HG03280 (cell line): Measurements from ENCODE around the gene QSOX2.

ENCODE experiments used
- ATAC-seq: cut with Tn5 transposase; IDR thresholded peaks from one replicate; pipeline ENCODE4 v1.9.1; 2021; ENCODE audit warnings: mild to moderate bottlenecking, moderate library complexity; ENCODE audit not compliant: unreplicated experiment

The QSOX2 gene

DNA sequence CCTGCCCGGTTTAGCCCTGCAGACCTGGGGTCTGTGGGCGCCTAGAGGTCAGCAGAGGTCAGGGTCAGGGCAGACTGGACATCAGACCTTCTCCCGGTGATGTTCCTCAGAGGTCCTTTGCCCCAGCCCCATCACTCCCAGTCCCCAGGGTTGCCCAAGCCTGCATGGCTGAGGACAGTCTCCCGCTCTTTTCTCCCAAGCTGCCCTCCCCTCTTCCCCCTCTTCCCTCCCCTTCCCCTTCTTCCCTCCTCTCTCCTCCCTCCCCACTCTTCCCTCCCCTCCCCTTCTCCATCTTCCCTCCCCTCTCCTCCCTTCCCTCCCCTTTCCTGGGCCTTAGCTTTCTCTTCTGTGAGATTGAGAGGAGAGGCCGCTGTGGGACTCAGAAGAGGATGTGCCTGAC is 51.1 kb downstream of the QSOX2 start:
- ATAC-seq: no peak

DNA sequence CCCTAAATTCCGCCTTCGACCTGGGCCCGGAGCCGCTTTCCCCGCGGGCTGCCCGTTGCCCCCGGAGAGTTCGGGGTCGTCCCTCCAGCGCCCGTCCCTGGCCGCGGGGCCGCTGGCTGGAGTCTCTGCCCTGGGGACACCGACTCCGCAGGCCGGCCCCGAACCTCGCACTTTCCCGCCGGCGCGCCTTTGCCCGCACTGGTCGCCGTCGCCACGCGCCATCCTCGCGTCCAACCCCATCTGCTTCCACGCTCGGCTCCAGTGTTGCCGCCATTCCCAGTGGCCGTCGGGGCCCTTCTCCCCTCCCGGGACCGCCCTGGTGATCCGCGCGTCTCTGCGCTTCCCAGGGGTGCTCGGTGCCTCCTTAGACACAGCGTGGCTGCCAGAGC is 51.7 kb downstream of the QSOX2 start:
- no peak for ATAC-seq

DNA sequence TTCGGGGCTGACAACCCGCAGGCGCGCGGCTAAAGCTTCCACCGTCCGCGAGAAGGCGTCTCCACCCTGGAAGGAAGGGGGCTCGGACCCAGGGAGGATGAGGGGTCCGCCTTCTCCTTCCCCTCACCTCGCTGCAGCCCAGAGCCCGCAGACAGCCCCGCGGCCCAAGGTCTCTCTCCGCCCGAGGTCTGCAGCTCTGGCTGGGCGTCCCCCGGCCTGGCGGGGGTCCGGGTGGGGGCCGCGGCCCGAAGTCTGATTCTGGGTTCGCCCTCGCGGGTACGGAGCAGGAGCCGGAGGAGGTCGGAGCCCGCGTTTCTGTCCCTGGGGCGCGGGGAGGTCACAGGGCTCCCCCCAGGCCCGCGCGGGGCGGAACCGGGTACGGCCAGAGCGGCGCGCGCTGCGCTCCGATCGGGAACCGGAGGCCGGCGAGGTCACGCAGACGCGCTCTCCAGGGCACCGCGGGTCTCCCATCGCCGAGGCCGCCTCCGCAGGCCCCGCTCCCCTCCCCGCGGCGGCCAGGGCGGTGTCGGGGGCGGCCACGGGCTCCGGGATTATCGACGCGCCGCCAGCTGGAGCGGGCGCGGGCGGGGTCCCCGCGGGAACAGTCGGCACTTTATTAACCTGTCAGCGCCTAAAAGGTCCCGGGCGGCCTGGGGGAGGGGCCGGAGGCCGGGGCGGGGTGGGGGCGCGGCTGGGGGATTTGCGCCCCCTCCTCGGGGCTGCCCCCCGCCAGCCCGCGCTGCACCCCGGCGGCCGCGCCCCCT is 52.3 kb downstream of the QSOX2 start:
- no peak for ATAC-seq

DNA sequence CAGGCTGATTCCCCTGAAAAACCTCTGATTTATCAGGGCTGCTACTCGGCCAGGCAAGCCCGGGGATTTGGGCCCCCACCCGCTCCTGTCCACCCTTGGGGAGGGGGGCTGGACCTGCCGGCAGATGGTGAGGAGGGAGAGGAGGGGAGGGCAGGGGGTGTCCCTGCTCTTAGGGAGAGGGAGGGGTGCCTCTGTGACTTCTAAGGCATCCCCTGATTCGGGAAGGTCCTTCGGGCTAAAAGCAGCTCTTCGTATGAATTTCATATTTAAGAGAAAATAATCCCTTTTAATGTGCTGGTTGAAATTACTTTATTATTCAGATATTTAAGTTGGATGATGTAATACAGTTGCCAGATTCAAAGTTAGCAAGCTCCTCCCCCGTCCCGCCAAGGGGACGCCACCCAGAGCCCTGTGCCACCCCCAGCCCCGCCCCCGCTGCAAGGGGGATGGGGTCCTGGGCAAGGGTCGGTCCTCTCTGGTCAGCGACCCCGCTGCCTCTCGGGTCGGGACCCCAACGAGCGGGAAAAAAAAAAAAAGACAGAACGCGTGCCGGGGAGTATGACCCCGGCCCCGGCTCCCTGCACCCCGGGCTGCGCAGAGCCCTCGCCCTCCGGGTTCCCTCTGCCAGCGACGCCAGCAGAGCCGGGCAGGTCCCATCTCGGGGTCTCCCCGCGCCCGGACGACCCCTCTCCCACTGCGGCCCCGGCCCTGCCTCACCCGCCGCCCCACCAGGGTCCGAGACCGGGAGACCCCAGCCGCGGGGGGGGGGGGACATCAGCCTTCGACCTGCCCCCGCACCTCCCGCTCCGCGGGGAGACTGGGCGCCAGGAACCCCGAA is 53.1 kb downstream of the QSOX2 start:
- no peak for ATAC-seq

DNA sequence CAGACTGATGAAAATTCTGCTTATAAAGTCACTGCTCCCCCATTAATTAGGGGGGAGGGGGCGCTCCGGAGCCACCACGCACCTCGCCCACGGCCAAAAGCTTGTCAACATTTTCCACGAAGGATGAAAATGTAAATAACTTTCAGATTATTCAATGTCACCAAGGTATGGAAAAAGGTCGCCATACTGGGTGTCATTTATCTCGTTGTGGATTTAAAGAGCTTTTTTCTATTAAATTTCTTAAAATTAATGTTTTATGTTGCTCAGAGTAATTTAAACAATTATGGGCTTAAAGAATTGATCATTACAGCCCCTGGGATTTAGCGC is 53.7 kb downstream of the QSOX2 start:
- ATAC-seq: no peak

DNA sequence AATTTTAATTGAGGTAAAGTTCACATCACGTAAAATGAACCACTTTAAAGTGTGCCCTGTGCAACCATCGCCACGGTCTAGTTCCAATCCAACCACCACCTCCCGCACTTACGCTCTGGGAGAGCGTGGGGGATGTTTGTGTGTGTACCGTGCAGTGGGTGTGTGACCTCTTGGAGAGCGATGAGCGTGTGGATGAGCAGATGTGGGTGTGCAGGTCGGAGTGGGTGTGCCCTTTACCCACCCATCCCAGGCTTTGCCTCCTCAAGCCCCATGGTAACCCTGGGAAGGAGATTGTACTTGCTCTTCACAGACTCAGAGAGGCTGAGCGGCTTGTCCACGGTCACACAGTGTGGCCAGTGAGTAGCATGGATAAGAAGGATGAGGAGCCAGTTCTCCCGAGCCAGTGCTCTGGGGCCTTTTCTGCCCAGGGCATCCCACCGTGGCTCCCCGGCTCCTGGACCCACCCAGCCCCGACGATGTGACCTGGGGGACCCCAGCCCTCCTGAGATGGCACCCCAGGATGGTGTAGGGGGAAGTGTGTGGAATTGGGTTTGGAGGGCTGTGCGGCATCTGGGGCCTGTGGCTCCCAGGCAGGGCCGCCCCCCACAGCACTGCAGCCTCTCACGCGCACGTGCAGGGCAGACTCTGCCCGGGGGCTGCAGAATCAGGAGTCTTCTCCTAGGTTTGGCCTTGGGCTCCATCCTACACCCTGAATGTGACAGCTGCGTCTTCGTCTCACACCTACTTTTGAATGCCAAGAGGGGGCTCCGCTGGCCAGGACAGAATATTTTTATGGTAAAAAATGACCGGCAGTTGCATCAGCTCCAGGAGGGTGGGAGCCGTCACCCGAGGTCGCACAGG is 54.3 kb downstream of the QSOX2 start:
- ATAC-seq: no peak

DNA sequence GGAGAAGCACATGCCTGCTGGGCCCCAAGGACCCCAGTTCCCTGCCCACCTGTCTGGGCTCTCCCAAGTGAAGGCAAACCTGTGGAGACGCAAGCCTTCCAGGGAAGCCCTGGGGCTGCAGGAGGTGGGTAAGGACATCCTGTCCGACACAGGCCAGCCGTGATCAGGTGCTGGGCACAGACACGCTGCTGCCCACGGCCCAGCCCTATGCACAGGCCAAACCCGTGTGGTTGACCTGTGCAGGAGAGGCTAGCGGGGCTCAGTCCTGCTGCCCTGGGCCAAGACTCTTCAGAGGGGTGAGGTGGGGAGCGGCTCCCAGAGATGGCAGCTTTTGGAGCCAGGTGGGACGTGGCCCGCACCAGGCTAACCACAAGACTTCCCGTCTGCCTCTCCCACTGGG is 55.0 kb downstream of the QSOX2 start:
- ATAC-seq: no peak

DNA sequence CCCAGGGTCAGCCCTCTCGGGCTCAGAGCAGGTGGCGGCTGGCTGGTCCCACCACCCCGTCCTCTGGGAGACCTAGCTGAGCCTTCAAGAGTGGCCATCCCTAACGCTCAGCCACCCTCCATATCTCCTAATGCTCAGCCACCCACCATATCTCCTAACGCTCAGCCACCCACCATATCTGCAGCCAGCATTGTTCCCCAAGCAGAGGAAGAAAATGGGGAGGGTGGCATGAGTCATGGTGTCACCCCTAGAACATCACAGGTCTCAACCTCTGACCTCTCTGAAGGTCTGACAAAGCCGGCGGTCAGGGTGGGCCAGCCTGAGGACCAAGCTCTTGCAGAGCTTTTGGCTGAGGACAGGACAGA is 55.4 kb downstream of the QSOX2 start:
- ATAC-seq: no peak

DNA sequence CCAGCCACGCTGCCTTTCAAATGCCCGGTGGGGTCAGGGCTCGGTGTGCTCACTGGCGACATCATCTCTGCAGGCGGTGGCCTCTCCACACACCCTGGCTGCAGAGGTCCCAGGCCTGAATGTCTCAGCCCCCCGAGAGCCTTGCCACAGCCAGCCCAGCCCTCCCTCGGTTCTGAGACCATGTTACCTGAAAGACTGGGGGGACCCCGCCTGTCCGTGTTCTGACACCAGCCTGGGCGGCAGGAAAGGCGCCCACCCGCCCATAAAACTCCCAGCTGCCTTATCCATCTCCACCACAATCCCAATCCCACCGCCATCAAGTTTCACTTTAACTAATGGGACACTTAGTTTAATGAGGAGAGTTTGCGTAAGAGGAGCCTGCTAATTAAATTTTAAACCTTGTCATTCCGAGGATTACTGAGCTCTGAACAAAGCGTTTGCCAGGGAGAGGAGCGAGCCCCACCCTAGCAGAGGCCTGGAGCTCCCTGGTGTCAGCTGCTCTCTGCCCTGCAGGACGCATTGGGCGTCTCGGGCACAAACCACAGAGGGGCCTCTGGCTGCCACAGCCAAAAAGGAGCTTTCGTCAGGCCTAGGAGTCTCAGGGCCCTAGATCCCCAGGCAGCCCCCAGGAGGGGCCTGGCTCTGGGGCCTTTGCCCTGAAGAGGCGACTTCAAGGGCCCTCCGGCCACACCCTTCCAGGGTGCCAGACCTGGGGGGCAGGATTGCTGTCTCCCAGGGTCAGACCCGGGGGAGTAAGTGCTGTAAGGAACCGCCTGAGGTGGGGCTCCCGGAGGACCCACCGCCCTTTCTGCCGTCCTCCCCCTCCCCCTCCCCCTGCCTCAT is 56.0 kb downstream of the QSOX2 start:
- ATAC-seq: no peak

DNA sequence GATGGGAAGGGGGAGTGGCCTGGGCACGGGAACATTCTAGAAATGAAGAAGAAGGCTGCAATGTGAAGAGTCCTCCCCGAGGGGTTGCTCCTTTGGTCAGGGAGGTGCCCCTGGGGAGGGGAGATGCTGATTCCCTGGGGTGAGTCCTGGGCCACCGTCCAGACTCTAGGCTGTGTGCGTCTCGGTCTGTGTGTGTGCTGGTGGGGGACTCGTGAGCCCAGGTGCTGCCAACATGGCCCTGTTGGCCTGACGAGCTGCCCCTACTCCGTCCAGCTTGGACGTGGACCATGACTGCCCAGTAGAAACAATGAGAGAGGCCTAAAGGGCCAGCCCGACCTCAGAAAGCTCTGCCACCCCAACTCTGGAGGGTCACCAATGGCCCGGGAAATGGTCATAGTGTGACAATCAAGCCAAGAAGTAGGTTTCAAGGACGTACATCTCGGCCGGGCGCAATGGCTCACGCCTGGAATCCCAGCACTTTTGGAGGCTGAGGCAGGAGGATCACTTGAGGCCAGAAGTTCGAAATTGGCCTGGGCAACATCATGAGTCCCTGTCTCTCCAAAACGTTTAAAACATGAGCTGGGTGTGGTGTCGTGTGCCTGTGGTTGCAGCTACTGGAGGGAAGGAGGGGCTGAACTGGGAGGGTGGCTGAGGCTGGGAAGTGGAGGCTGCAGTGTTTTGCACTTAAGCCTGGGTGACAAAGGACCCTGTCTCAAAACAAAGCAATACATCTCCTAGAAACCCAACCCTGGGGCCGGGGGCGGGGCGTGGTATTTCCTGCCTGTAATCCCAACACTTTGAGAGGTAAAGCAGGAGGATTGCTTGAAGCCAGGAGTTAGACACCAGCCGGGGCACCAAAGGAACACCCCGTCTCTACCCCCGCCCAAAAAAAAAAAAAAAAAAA is 57.7 kb downstream of the QSOX2 start:
- no peak for ATAC-seq

DNA sequence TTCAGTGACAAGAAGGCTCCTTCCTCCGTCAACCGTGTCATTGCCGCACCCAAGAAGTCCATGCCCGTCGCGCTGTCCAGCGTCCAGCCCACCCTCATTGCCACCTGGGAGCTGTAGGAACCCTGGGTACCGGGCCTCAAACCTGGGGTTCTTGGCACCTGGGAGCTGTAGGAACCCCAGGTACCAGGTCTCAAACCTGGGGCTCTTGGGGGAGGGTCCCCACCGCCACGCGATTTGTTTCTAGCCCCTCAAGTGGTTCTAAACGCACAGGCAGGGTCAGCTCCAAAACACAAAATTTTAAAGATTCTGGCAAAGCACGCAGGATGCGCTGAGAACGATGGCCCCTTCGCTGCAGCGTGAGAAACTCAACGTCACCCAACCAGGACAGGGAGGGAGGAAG is 58.4 kb downstream of the QSOX2 start:
- ATAC-seq: no peak

DNA sequence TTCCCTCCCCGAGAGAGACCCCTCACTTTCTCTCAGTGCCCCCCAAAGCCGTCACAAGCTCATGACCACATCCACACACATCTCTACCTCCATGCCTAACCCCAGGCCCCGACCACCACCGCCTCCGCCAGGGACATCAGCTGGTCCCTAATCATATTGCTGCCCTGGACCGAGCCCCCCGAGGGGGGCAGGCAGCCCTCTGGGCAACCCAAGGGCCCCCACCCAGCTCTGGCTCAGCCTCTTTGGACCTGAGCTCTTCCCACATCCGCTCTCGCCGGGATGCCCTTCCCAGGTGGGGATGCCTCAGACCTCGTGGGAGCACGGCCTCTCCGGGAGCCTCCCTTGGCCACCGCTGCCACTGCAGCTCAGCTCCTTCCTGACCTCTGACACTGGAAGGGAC is 59.2 kb downstream of the QSOX2 start:
- ATAC-seq: no peak

DNA sequence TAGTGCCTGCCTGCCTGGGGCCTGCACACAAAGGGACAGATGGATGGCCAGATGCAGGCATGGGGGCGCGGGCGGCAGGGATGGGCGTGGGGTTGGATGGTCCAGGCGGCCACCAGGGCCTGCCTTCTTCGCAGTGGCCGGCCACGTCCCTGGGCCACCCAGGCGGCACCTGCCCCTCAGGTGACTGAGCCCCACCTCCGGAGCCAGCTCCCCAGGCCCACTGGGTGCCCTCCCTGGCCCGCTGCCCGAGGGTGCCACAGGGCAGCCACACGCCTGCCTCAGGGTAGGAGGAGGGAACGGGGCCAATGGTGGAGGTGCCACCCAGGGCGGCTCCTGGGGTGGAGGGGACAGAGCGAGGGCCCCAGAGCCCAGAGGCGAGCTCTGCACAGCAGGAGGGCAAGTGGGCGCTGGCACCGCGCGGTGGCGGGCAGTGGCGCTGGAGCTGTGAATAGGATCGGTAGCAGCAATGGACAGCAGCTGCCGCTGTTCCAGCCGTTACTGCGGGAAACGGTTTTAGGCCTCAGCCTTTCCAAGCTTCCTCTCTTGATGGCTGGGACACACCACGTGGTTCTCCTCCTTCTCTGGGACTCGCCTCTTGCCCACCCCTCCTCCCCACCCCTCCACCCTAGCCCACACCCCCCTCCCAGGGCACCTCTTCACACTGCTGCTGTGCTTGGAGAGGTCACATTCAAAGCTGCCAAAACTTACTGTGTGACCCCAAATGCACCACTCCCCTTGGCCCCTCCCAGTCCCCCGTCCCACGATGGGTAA is 59.8 kb downstream of the QSOX2 start:
- ATAC-seq: no peak

DNA sequence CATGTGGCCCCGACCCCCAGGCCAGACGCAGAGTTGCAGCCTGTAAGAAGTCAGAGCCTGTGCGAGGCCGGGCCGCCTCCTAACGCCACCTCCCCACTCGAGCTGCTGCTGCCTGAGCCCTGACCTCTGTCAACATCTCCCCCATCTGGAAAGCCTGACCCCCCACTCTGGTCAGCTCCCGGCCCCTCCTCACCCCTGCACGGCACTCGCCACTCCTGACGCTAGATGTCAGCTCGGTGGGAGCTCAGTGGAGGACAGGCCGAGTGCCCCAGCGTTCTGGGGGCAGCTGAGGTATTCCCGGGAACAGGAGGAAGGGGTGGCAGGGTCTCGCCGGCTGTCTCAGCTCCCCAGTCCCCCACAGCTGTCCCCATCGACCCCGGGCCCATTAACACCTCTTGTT is 60.5 kb downstream of the QSOX2 start:
- ATAC-seq: no peak

DNA sequence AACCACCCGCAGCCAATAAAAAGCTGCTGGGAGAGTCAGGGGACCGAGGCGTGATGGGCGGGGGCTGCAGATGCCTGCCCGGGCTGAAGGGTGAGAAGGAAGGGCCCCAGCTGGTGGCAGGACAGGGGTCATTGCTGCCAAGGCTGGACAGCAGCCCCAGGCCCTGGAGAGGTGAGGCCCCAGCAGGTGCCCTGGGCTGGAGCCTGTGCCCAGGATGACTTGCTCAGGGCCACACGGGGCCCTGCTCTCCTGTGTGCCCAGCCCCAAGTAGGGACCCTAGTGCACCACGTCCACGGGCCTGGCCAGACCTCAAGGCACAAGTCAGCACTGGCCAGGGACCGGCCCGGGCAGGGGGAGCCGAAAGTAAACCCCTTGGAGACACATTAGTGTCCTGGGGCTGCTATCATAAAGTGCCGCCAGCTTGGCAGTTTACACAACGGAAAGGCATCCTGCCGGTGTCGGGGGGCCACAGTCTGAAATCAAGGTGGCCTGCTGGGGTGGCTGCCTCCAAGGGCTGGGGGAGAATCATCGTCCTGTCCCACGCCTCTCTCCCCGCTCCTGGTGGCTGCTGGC is 62.7 kb downstream of the QSOX2 start:
- no peak for ATAC-seq

DNA sequence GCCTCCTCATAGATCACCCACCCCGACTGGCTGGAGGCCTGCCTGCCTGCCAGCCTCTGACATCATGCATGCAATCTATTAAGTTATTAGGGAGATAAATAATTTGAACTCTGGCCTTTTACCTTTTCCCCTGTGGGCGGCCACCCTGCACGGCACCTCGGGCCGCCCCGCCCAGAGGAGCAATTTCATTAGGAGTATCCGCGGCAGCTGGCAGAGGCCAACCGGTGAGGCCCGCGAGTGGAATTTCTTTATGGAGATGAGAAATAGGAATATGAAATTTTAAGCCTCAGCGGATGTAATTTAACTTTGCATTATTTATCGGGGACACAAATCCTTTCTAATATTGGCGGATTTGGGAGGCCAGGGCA is 63.2 kb downstream of the QSOX2 start:
- no peak for ATAC-seq

DNA sequence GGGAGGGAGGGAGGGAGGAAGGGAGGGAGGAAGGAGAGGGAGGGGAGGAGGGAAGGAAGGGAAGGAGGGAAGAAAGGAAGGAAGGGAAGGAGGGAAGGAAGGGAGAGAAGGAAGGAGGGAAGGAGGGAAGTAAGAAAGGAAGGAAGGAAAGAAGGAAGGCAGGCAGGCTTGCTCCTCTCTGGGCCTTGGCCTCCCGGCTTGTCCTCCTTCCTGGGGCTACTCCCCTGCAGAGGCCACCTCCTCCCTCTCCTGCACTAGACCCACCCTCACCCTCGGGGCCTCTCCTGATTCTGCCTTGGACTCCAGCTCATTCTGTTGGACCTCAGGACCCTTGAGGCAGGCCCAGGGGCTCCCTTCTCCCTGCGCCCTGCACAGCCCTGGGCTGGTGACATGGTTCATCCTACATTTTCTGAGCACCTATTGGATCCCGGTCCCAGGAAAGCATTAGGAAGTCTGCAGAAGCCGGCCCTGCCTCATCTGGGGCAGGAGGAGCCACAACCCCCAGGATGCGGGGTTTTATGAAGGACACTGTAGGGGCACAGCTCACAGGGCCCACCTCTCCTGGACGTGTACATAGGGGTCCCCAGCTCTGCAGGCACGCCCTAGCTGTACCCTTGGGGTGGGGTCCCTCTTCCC is 63.7 kb downstream of the QSOX2 start:
- no peak for ATAC-seq

DNA sequence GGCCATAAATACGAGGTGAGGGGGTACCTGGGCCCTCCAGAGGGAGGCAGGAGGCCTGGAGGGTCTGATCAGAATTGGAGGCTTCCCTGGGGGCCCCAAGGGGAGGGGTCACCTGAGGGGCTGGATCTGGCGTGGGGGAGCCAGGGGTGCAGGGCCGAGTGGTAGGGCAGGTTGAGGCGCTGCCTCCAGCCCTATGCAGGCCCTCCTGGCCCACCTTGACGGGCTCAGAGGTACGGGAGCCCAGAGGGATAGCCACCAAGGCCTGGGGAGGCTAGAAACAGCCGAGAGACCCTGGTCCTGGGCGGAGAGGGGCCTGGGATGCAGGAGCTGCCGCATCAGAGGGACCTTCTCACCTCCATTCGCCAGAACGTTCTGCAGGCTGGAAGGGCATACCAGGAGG is 65.0 kb downstream of the QSOX2 start:
- no peak for ATAC-seq
